MM.1S (cell line): ENCODE results near the gene RAB35.

ENCODE experiments used
- DNase-seq: peaks from one replicate; pipeline ENCODE4 v3.0.0-alpha.2; 2015
- H2AFZ ChIP-seq: fragments of 300-600 bp; sonication (generic); 2 replicates; pipeline ENCODE4 v1.6.0; 2016; ENCODE audit warnings: antibody characterized with exemption, low read length
- H3F3A ChIP-seq: fragments of 300-600 bp; sonication (generic); 2 replicates; pipeline ENCODE4 v1.6.1; 2016; ENCODE audit warnings: mild to moderate bottlenecking, antibody characterized with exemption, low read length, moderate library complexity, mixed read lengths; ENCODE audit not compliant: insufficient read depth
- H3K27ac ChIP-seq: fragments of 300-600 bp; sonication (generic); 2 replicates; pipeline ENCODE4 v1.5.1; 2016; ENCODE audit warnings: mild to moderate bottlenecking, low read length
- H3K27me3 ChIP-seq: fragments of 300-600 bp; sonication (generic); replicated peaks from 2 replicates; pipeline ENCODE4 v1.6.0; 2016; ENCODE audit warnings: low read length; ENCODE audit not compliant: insufficient read depth
- H3K36me3 ChIP-seq: fragments of 300-600 bp; sonication (generic); replicated peaks from 2 replicates; pipeline ENCODE4 v1.6.1; 2016; ENCODE audit warnings: mild to moderate bottlenecking, low read length, mixed read lengths; ENCODE audit not compliant: insufficient read depth
- H3K4me1 ChIP-seq: fragments of 300-600 bp; sonication (generic); 2 replicates; pipeline ENCODE4 v1.6.1; 2016; ENCODE audit warnings: low read length, mixed read lengths
- H3K4me2 ChIP-seq: fragments of 300-600 bp; sonication (generic); 2 replicates; pipeline ENCODE4 v1.6.0; 2016; ENCODE audit warnings: low read depth, low read length
- H3K4me3 ChIP-seq: fragments of 300-600 bp; sonication (generic); 2 replicates; pipeline ENCODE4 v1.5.1; 2016; ENCODE audit warnings: low read length, mixed read lengths
- H3K79me2 ChIP-seq: fragments of 300-600 bp; sonication (generic); 2 replicates; pipeline ENCODE4 v1.6.1; 2016; ENCODE audit warnings: mixed run types, low read length, mixed read lengths
- H3K9ac ChIP-seq: fragments of 300-600 bp; sonication (generic); 2 replicates; pipeline ENCODE4 v1.6.1; 2016; ENCODE audit warnings: low read length, mixed read lengths
- H3K9me2 ChIP-seq: fragments of 300-600 bp; sonication (generic); replicated peaks from 2 replicates; pipeline ENCODE4 v1.6.1; 2016; ENCODE audit warnings: mild to moderate bottlenecking, low read length, mixed read lengths; ENCODE audit not compliant: insufficient read depth
- H3K9me3 ChIP-seq: fragments of 300-600 bp; sonication (generic); replicated peaks from 2 replicates; pipeline ENCODE4 v1.6.1; 2016; ENCODE audit warnings: mild to moderate bottlenecking, low read length, mixed read lengths; ENCODE audit not compliant: insufficient read depth
- H4K20me1 ChIP-seq: fragments of 300-600 bp; sonication (generic); 2 replicates; pipeline ENCODE4 v1.6.1; 2016; ENCODE audit warnings: mild to moderate bottlenecking, low read length, moderate library complexity, mixed read lengths; ENCODE audit not compliant: insufficient read depth
- CTCF ChIP-seq: fragments of 300-600 bp; sonication (generic); IDR thresholded peaks from 2 replicates; pipeline ENCODE4 v1.5.1; 2016; ENCODE audit warnings: antibody characterized with exemption, low read length, mixed read lengths
- EZH2 ChIP-seq: fragments of 300-600 bp; sonication (generic); optimal IDR thresholded peaks from 2 replicates; pipeline ENCODE3; 2017; ENCODE audit warnings: low read depth, mild to moderate bottlenecking, antibody characterized with exemption, low read length, mixed read lengths
- EZH2phosphoT487 ChIP-seq: fragments of 300-600 bp; sonication (generic); IDR thresholded peaks from 2 replicates; pipeline ENCODE4 v1.6.1; 2018; ENCODE audit warnings: antibody characterized with exemption, low read length

The RAB35 gene

GRCh38 chr12:120103371-120103770, 13.2 kb downstream of the RAB35 start:
- Histone ChIP-seq H3K9ac (no peak overlapping the region), H3K4me3 (no peak overlapping the region), H3K36me3 (no peaks in the 10 kb centered on the region; the same call in 1 of the 2 replicates), H3K9me3 (no peaks in the 10 kb centered on the region), H3K79me2 (peaks cover 83% of the 10 kb centered on the region), H3K4me2 (no peak overlapping the region), H3K4me1 (peaks cover 15% of the 10 kb centered on the region), H2AFZ (no peak overlapping the region), H3K27ac (no peak overlapping the region), H3K9me2 (no peaks in the 10 kb centered on the region), H3F3A (peaks cover 5% of the 10 kb centered on the region; the same call in 1 of the 2 replicates), H3K27me3 (no peaks in the 10 kb centered on the region), H4K20me1 (no peaks in the 10 kb centered on the region)
- no peak for DNase-seq
- TF ChIP-seq CTCF, result no peak
- TF ChIP-seq EZH2, result no peak
- no peak for TF ChIP-seq EZH2phosphoT487

GRCh38 chr12:120103044-120103338, 13.6 kb downstream of the RAB35 start:
- DNase-seq, result no peak
- no peaks in the 10 kb centered on the region for H3K9me2 ChIP-seq
- peaks cover 15% of the 10 kb centered on the region for H3K4me1 ChIP-seq
- H2AFZ ChIP-seq, result no peak overlapping the region
- H3K4me2 ChIP-seq, result no peak overlapping the region
- no peak overlapping the region for H3K9ac ChIP-seq
- no peaks in the 10 kb centered on the region for H4K20me1 ChIP-seq
- no peaks in the 10 kb centered on the region for H3K9me3 ChIP-seq
- H3F3A ChIP-seq, result peaks cover 5% of the 10 kb centered on the region; the same call in 1 of the 2 replicates
- no peak overlapping the region for H3K4me3 ChIP-seq
- no peaks in the 10 kb centered on the region for H3K27me3 ChIP-seq
- TF ChIP-seq EZH2, result no peak
- no peak for TF ChIP-seq CTCF
- no peak for TF ChIP-seq EZH2phosphoT487
- no peaks in the 10 kb centered on the region; the same call in 1 of the 2 replicates for H3K36me3 ChIP-seq
- no peak overlapping the region for H3K27ac ChIP-seq
- H3K79me2 ChIP-seq, result peaks cover 80% of the 10 kb centered on the region

- peak overlapping the region; percentile 73; the same call in 1 of the 2 replicates for H3K27ac ChIP-seq
- H3K36me3 ChIP-seq, result no peaks in the 10 kb centered on the region; the same call in 1 of the 2 replicates
- no peak overlapping the region for H2AFZ ChIP-seq
- no peak for DNase-seq
- H3K4me3 ChIP-seq, result no peak overlapping the region
- TF ChIP-seq CTCF, result no peak
- H3K9me2 ChIP-seq, result no peaks in the 10 kb centered on the region
- no peak overlapping the region for H3K9ac ChIP-seq
- H3K9me3 ChIP-seq, result no peaks in the 10 kb centered on the region
- peaks cover 15% of the 10 kb centered on the region for H3K4me1 ChIP-seq
- peaks cover 5% of the 10 kb centered on the region; the same call in 1 of the 2 replicates for H3F3A ChIP-seq
- H3K27me3 ChIP-seq, result no peaks in the 10 kb centered on the region
- H3K4me2 ChIP-seq, result peak overlapping the region; percentile 73
- peaks cover 76% of the 10 kb centered on the region for H3K79me2 ChIP-seq
- no peaks in the 10 kb centered on the region for H4K20me1 ChIP-seq
Measured at GRCh38 chr12:120102189-120103043, 14.1 kb downstream of the RAB35 start.
